ENCODE results near the gene ARHGAP11A. TPM values are rescaled to one million over a fixed set of nuclear protein-coding genes. Genes with fewer than 3 reads are reported as not detected.
"Not testable (repeated sequence)": the region's sequence is repeated elsewhere in the genome, so short reads cannot be mapped to it uniquely, and the experiment has no call there.

The ARHGAP11A gene
- polyA plus RNA-seq (ENCODE audit: insufficient read length): 53.0 TPM
- long read RNA-seq, donor 1, full-length matches to known transcripts: 4 of 9 reads
- long read RNA-seq, donor 1, partial matches to known transcripts: 5 of 9 reads
- long read RNA-seq, donor 1, other reads (novel, unspliced or antisense): 0 of 9 reads
- long read RNA-seq, donor 2, full-length matches to known transcripts: 3 of 10 reads
- long read RNA-seq, donor 2, partial matches to known transcripts: 7 of 10 reads
- long read RNA-seq, donor 2, other reads (novel, unspliced or antisense): 0 of 10 reads
- long read RNA-seq, donor 3, full-length matches to known transcripts: 2 of 9 reads
- long read RNA-seq, donor 3, partial matches to known transcripts: 7 of 9 reads
- long read RNA-seq, donor 3, other reads (novel, unspliced or antisense): 0 of 9 reads
- long read RNA-seq, donor 4: 0 reads
- long read RNA-seq, donor 5, full-length matches to known transcripts: 2 of 12 reads
- long read RNA-seq, donor 5, partial matches to known transcripts: 10 of 12 reads
- long read RNA-seq, donor 5, other reads (novel, unspliced or antisense): 0 of 12 reads
- long read RNA-seq, donor 6, full-length matches to known transcripts: 3 of 8 reads
- long read RNA-seq, donor 6, partial matches to known transcripts: 5 of 8 reads
- long read RNA-seq, donor 6, other reads (novel, unspliced or antisense): 0 of 8 reads
- long read RNA-seq, donor 7: 0 reads
- long read RNA-seq, donor 8: 0 reads

- peak; percentile 94 for DNase-seq
Measured at GRCh38 chr15:32615051-32615870, at the start of gene ARHGAP11A. TSS of gene ARHGAP11A (plus strand) at chr15:32615504. CDS start at chr15:32616212, 708 bp downstream.

- DNase-seq: not testable (repeated sequence)
Measured at GRCh38 chr15:32568988-32569387, 46.3 kb upstream of the ARHGAP11A start.

GRCh38 chr15:32578482-32578881 lies 36.8 kb upstream of the ARHGAP11A start:
- DNase-seq: not testable (repeated sequence)

GRCh38 chr15:32585844-32586243 lies 29.5 kb upstream of the ARHGAP11A start:
- not testable (repeated sequence) for DNase-seq

GRCh38 chr15:32593151-32593550 lies 22.2 kb upstream of the ARHGAP11A start, which contains the start of gene GOLGA8N:
TSS of gene GOLGA8N (plus strand) at chr15:32593456.
- not testable (repeated sequence) for DNase-seq

GRCh38 chr15:32609518-32609917 lies 5.8 kb upstream of the ARHGAP11A start:
- DNase-seq: not testable (repeated sequence)

- DNase-seq: peak; percentile 34
Measured at GRCh38 chr15:32610719-32611118, 4.6 kb upstream of the ARHGAP11A start.

GRCh38 chr15:32614712-32615050 lies 623 bp upstream of the ARHGAP11A start:
- DNase-seq: not testable (repeated sequence)

GRCh38 chr15:32615871-32616426 lies 645 bp downstream of the ARHGAP11A start:
- DNase-seq: not testable (repeated sequence)

- no peak for DNase-seq
Measured at GRCh38 chr15:32636410-32636809, 21.1 kb downstream of the ARHGAP11A start.

GRCh38 chr15:32636908-32637567 lies 21.7 kb downstream of the ARHGAP11A start:
- no peak for DNase-seq

GRCh38 chr15:32637704-32638103 lies 22.4 kb downstream of the ARHGAP11A start:
- no peak for DNase-seq

GRCh38 chr15:32641517-32642059 lies 26.3 kb downstream of the ARHGAP11A start, which contains the start of gene SCG5:
TSS of gene SCG5 (plus strand) at chr15:32641710. CDS start at chr15:32643593, 1,883 bp downstream.
- peak; percentile 68 for DNase-seq

GRCh38 chr15:32642667-32643435 lies 27.5 kb downstream of the ARHGAP11A start:
- DNase-seq: no peak

- DNase-seq: no peak
Measured at GRCh38 chr15:32643907-32644445, 28.7 kb downstream of the ARHGAP11A start.

GRCh38 chr15:32646291-32646690 lies 31.0 kb downstream of the ARHGAP11A start:
- peak; percentile 60 for DNase-seq

- no peak for DNase-seq
Measured at GRCh38 chr15:32649342-32649741, 34.0 kb downstream of the ARHGAP11A start.

GRCh38 chr15:32651229-32651837 lies 36.0 kb downstream of the ARHGAP11A start:
- no peak for DNase-seq

GRCh38 chr15:32652178-32652577 lies 36.9 kb downstream of the ARHGAP11A start:
- DNase-seq: no peak

Measured in left kidney (tissue), 8 donors.